NK-92 (cell line): ENCODE data around the gene LACTBL1.
"Not testable (repeated sequence)": the region's sequence is repeated elsewhere in the genome, so short reads cannot be mapped to it uniquely, and the experiment has no call there.

Source experiments
- DNase-seq: peaks from one replicate; lab custom pipeline; 2025; ENCODE audit not compliant: unreplicated experiment; lab: John Stamatoyannopoulos, UW

Gene LACTBL1

DNA sequence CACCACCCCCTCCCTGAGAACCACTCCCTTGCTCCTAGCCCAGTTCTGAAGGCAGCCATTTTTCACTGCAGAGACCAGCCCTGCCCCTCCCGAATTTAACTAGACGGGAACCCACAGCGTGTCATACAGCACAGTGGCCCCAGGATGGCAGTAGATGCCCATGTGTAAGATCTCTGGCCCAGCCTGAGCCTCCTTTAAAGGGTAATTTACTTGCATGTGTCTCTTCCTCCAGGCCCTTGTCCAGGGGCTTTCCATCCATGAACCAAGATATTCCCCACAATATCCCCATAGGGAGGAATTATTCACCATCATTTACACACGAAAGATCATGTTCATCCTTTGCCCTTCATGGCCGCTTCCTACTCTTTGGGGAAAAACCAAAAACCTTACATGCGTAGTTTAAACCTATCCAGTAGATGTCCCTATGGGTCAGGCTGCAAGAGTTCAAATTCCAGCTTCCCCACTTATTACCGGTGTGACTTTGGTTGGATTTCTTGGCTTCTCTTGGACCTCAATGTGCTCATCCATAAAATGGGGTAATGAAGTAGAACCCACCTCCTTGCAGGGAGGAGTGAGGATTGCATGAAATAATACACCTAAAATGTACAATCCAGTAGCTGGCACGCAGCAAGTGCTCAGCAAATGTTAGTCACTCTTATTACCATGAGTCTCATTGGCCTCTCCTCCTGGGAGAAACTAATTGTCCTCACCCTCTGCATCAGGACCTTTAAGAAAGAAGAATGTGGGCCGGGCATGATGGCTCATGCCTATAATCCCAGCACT is 4.0 kb upstream of the LACTBL1 start:
- DNase-seq, result no peak

DNA sequence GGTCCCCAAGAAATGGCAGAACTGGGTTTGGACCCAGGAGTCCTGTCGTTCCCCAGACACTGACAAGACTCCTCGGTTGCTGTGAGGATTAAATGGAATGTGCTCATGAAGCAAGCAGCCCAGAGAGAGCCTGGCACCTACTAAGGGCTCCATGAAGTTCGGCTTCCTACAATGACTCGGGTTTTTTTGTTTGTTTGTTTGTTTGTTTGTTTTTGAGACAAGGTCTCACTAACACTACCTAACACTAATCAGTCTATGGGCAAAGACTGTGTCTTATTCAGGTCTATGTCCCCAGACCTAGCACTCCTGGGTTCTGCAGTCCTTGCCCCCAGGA is 3.4 kb upstream of the LACTBL1 start:
- no peak for DNase-seq

DNA sequence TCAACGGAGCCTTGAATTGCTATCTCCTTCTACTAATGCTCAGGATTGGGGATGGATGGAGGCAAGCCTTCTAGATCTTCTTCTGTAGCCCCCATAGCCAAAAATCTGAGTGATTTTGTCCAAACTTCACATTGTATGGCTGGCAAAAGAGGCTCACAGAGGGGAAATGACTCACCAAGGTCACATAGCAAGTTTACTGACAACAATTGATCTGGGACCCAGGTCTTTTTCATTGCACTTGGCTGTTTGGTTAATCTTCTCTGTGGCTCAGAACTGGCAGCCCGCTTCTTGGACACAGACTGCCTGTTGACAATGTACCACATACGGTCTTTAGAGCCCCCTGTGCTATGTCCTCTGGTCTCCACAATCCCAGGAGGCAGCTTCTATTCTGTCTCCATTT is 3.0 kb upstream of the LACTBL1 start:
- no peak for DNase-seq

DNA sequence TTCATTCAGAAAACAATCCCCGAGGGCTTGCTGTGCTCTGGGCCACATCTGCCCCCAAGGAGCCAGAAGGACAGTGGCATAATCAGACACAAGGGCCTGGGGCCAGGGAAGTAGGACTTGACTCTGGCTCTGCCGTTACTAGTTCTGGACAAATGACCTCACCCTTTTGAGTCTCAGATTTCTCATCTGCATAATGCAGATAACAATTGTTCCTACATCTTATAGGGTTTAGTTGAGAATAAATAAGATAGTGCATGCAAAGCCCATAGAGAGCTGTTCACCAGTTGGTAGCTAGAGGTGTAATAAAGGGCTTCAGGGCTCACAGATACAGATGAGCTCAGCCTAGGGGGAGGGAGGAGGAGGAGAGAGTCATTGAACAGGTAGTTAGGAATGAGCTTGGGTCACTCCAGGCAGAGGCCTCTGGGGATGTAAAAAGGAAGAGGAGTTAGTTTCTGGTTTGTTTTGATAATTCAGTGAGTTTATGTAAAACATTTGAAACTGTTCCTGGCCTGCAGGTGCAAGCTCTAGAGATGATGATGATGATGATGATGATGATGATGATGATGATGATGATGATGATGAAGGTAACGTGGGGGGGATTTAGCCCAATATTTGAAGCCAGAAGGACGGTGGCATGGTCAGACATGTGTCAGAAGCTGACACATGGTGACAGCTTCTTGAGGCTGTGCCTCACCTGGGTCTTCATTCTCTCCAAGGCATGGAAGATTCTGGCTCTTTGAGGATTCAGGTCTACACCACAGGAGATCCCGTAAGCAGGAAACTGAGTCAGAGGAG is 858 bp downstream of the LACTBL1 start:
- DNase-seq, result no peak

DNA sequence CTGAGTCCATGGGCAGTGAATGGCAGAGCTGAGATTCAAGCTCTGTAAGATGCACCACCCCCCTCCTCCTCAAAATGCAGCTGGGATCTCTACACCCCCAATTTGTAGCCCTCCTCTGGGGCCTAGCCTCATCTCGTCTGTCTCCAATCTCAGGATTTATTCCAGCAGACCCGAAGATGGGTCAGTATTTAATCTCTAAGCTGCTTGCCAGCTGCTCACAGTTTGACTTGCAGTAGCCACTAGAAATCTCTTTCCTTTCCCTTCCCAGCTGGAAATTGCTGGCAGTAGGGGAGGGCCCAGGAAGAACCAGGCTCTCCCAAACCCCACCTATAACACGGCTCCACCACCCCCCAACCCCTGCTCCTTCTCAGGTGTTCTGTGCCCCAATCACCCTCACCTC is 1.5 kb downstream of the LACTBL1 start:
- DNase-seq, result no peak

DNA sequence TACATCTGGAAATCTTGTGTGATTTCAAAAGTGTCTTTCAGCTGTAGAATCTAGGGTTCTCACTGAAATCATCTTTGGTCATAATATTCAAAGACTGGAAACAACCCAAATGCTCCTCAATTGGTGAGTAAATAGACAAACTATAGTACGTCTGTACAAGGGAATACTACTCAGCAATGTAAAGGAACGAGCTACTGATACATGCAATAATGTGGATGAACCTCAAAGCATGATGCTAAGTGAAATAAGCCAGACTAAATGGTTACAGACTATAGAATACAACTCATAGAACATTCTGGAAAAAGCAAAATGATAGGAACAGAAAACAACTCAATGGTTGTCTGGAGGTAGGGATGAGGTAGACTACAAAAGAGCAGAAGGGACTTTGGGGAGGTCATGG is 2.6 kb downstream of the LACTBL1 start:
- no peak for DNase-seq

DNA sequence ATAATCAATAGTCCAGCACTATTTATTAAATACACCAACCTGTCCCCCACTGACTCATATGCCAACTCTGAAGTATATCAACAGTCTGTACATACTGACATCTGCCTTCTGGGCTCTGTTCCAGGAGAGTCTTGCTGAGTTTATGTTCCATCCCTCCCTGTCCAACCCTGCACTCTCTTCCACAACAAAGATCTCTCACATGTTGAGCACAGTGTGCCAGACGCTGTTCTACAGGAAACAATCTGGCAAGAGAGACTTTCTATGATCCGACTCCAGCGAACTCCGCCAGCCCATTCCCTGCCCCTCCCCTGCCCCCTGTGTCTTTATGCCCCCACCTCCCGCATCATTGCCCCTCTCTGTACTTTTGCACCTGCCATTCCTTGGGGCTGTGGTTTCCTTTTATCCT is 3.4 kb downstream of the LACTBL1 start:
- DNase-seq, result no peak

DNA sequence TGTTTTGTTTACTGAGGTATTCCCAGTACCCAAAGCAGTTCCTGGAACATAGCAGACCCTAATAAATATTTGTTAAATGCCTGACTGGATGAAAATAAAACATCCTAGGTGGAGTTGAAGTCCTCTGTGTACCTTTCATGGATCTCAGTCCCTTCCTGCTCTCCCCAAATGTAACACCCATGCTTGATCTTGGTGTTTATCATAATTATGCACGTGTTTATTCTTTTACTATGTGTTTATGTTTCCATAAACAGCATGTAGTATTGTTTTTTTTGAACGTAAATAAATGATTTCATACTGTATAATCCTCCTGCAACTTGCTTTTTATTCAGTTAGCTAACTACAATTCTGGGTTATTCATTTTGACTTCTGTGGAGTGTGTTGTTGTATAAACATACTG is 4.8 kb downstream of the LACTBL1 start:
- DNase-seq, result no peak

DNA sequence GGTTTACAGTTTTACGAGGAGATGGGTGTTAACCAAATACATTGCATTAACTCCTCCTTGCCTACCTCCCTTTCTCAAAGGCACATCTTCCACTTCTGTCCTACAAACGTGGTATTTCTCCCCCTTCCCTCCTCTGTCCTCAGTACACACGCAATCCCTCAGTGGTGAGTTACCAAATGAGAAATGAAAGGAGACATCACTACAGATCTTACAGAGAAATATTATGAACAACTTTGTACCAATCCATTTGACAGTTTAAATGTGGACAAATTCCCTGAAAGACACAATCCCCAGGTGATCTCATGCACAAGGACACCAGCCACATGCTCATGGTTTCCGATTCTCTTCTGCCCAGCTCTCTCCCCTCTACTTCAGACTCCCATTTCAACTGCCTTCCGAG is 6.4 kb downstream of the LACTBL1 start:
- no peak for DNase-seq

DNA sequence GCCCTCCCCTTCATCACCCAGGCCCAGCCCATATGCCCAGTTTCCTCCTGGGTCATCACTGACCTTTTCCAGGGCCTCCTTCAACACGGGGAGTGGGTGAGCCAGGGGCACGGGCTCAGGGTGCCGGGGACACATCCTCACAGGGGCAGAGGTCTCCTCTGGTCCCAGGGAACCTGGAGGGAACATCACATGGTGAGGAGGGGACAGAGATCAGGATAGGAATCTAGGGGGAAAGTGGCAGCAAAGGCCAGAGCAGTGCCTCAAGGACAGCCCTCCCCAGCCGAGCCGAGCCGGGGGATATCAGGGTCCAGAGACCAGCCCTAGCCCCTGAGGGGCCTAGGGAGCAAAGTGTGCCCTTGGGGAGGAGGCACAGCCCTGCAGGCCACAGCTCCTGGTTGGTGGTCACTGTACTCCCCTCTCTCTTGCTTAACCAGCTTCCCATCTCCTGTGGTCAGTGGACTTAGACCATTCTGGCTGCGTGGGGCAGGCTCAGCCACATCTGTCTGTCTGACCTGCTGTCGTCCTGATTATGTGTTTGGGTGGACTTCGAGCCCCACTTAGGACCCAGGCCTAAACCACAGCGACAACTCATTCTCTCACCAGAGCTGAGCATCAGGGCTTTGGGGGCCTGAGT is 9.5 kb downstream of the LACTBL1 start:
- DNase-seq, result no peak

DNA sequence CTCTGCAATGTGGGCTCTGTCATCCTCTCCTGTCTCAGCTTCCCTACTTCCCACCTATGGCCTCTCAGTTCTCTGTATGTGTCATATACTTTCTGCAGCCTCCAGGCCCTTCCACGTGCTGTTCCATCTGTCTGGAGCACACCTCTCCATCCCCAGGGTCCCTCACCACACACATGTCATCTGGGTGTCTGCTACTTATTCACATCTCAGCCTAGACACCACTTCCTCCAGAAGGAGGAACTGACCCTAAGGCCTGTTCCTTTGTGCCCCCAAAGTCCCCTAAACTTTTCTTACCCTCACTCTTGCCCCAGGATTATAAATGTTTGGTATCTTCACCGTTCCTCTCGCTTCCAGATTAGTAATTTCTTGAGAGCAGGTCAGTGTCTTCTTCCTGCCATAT is 10.1 kb downstream of the LACTBL1 start:
- no peak for DNase-seq

DNA sequence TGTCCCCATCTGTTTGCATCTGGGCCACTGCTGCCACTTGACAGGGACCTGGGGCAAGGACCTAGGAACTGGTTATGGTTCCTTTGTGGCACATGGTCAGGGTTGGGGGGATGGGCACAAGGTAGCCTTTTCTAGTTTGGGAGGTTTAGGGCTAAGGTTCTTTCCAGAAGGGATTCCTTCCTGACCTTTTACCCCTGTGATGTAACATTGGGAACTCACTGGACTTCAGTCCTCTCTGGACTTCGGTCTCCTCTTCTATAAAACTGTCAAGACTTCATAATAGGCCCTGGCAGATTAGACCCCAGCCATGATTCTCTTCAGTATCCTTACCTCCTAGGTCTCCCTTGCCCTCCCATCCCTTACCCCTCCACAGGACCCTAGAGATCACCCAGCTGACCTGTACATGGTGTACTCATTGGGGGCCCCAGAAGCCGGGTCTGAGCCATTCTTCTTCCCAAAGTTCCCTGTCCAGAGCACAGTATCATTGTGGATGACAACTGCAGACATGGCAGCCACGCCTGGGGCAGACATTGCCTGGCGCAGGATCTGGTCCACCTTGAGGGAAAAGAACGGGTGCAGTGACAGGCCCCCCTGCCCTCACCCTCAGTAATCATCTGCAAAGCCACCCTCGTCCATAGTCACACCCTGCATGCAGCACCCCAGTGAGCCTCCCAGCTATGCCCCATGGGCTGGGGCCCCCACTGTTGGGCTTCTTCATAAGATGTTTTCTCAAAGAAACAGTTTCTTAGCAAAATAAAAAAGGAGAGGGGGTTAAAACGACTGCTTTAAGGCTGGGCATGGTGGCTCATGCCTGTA is 12.9 kb downstream of the LACTBL1 start:
- no peak for DNase-seq

DNA sequence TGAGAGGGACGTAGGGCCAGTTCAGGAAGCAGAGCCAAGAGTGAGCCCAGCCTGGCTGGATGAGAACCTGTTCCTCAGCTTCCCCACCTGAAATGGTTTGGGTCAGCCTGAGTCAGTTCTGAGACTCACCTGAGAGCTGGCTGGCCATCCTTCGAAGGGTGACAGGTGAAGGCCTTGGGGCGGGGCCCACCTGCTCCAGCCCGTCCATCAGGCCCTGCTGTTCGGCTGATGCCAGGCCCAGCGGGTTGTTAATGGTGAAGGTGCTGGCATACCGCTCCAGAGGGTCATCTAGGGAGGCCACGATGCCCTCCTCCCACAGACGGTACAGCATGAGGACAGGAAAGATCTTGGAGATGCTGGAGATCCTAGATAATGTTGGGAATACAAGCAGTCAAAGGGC is 14.1 kb downstream of the LACTBL1 start:
- DNase-seq, result no peak

DNA sequence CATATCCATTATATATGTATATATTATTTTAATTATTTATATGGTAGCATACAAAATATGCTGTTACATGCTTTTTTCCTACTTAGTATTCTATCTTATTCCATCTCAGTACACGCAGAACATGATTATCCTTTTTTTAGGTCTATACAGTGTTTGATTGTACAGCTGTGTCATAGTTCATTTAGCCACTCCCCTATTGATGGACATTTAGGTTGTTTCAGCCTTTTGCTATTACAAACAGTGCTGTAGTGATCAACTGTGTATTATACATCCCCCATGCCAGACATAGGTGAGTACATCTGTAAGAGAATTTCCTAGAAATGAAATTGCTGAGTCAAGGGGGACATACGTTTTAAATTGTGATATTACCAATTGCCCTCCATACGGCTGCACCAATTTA is 15.6 kb downstream of the LACTBL1 start:
- DNase-seq, result no peak

DNA sequence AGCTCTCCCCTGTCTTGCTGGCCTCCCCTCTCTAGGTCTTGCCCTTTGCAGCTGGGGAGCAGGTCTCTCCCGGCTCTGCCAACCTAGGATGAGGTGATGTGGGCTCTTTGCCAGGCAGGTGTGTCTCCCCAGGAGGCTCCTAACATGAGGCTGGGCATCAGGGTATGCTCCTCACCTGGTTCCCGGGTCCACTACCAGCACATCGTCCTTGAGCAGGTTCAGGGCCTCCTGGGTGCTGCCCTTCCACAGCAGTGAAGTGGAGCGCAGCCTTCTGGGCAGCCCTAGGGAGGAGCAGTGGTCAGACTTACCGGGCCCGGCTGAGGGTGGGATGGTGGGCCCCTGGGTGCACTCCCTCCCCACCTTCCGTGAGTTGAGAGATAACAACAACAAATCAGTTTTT is 17.5 kb downstream of the LACTBL1 start:
- no peak for DNase-seq

DNA sequence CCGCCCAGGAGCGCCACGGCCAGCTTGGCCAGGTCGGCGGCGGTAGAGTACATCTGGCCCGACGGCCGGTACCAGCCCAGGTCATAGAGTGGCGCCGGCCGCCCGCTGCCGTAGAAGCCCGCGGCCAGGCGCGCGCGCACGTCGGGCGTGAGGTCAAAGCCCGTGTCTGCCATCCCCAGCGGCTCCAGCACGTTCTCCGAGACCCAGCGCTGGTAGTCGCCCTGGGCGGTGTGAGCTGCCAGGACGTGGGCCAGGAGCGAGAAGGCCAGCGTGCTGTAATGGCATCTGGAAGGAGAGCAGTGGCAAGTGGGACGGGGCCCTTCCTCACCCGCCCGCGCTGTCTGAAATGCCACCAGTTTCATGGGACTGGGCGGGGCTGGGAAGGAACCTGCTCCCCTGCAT is 18.9 kb downstream of the LACTBL1 start:
- DNase-seq, result no peak

DNA sequence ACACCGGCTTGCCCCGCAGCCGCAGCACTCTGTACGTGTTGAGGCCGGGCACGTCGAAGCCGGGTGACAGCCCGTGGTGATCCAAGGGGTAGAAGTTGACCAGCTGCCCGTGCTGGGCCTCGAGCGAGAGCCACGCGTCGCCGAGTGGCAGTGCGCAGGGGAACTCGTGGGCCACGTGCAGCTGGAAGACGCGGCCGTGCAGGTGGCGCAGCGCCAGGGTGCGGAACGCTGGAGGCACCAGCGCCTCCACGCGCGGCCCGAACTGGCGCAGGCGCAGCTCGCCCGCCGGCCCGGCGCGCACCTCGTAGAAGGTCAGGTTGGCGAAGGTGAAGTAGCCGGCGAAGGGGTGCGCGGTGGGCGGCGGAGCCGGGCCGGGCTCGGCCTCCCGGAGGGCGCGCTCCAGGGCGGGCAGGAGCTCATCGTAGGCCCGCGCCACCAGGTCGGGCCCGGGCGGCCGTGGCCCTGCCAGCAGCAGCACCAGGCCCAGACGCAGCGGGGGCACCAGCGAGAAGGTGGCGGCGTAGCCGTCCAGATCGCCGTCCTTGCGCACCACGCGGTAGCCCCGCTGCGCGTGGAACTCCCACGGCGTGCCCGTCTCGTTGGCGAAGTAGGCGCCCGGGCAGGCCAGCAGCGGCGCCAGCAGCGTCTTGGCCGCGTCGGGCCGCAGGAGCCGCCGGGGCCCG is 19.5 kb downstream of the LACTBL1 start:
- no peak for DNase-seq

DNA sequence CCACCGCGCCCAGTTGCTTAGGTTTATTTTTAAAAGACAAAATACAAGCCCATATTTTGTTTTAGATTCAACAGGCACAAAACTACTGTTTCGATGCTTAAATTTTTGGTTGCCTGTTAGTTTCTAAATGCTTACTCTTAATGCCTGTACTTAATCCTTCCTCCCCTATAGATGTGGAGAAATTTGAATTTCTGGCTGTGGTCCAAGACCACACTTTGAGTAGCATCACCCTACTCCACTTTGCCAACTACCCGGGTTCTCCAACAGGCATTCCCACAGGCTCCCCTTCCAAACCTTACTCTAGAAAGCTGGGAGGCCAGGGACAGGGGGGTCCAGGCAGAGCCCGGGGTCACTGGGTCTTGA is 20.0 kb downstream of the LACTBL1 start:
- DNase-seq, result no peak

DNA sequence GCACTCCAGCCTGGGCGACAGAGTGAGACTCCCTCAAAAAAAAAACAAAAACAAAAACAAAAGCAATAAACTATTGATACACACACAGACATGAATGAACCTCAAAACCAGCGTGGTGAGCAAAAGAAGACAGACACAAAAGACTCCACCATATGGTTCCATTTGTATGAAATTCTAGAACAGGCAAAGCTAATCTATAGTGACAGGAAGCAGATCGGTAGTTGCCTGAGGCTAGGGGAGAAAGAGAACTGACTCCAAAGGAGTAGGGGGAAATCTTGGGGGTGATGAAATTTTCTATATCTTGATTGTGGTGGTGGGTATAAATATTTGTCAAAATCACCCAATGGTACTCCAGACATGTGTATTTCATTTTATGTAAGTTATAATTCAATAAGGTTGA is 20.9 kb downstream of the LACTBL1 start:
- DNase-seq, result no peak

DNA sequence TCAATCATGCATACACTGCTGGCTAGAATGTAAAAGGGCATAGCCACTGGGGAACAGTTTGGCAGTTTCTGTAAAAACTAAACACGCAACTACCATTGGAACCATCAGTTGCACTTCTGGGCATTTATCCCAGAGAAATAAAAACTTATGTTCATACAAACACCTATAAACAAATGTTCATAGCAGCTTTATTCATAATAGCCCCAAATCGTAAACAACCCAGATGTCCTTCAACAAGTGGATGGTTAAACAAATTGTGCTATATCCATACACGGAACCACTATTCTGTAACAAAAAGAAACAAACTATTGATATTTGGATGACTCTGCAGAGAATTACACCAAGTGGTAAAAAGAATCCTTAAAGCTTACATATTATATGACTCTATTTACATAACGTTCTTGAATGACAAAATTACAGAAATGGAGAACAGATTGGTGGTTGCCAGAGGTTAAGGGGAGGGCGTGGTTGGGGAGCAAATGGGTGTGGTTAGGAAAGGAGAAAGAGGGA is 22.8 kb downstream of the LACTBL1 start:
- no peak for DNase-seq

DNA sequence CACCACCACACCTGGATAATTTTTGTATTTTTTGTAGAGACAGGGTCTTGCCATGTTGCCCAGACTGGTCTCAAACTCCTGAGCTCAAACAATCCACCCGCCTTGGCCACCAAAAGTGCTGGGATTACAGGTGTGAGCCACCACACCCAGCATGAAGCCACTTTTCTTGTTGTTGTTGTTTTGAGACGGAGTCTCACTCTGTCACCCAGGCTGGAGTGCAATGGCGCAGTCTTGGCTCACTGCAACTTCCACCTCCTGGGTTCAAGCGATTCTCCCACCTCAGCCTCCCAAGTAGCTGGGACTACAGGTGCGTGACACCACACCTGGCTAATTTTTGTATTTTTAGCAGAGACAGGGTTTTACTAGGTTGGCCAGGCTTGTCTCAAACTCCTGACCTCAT is 27.5 kb downstream of the LACTBL1 start:
- not testable (repeated sequence) for DNase-seq
